GM19438 (cell line): Measurements from ENCODE around the gene TLE3.

Experiments used
- ATAC-seq: cut with Tn5 transposase; IDR thresholded peaks from one replicate; pipeline ENCODE4 v1.9.1; 2021; ENCODE audit warnings: low read depth; ENCODE audit not compliant: unreplicated experiment

The TLE3 gene

GRCh38 chr15:70100474-70101341 lies 3.0 kb upstream of the TLE3 start:
- ATAC-seq, result no peak

- ATAC-seq, result no peak
These were observed 2.3 kb upstream of the TLE3 start for GRCh38 chr15:70099967-70100473.

GRCh38 chr15:70099167-70099966 lies 1.6 kb upstream of the TLE3 start:
- peak; percentile 51 for ATAC-seq

GRCh38 chr15:70098461-70099166 lies 897 bp upstream of the TLE3 start:
- no peak for ATAC-seq

- no peak for ATAC-seq
These were observed 390 bp upstream of the TLE3 start for GRCh38 chr15:70098153-70098460.

GRCh38 chr15:70097063-70097320 lies 725 bp downstream of the TLE3 start:
- ATAC-seq, result no peak

- no peak for ATAC-seq
These were observed 1.3 kb downstream of the TLE3 start for GRCh38 chr15:70096215-70097062.

GRCh38 chr15:70095408-70096214 lies 2.1 kb downstream of the TLE3 start:
- ATAC-seq, result no peak

- no peak for ATAC-seq
These were observed 2.9 kb downstream of the TLE3 start for GRCh38 chr15:70094690-70095311.

- no peak for ATAC-seq
These were observed 4.0 kb downstream of the TLE3 start for GRCh38 chr15:70093481-70094319.

GRCh38 chr15:70093070-70093469 lies 4.6 kb downstream of the TLE3 start:
- no peak for ATAC-seq

GRCh38 chr15:70092464-70093027 lies 5.2 kb downstream of the TLE3 start:
- no peak for ATAC-seq

- no peak for ATAC-seq
These were observed 5.8 kb downstream of the TLE3 start for GRCh38 chr15:70091726-70092463.

- ATAC-seq, result no peak
These were observed 7.1 kb downstream of the TLE3 start for GRCh38 chr15:70090436-70091296.

- ATAC-seq, result no peak
These were observed 8.1 kb downstream of the TLE3 start for GRCh38 chr15:70089692-70089971.

GRCh38 chr15:70088887-70089691 lies 8.6 kb downstream of the TLE3 start:
- no peak for ATAC-seq
